ENCODE results near the gene CYRIA.

CYRIA gene

GRCh38 chr2:16653083-16653375 lies 12.6 kb downstream of the CYRIA start:
- no peak for DNase-seq (ENCODE audit: low read depth)
- H3K4me3 ChIP-seq (ENCODE audit: low read depth, low read length), result no peak overlapping the region
- TF ChIP-seq CTCF (IDR thresholded peaks at IDR 0.05; ENCODE audit: control insufficient read depth, extremely low read depth, insufficient read depth), result no peak

- no peak for DNase-seq (ENCODE audit: low read depth)
- no peak overlapping the region for H3K4me3 ChIP-seq (ENCODE audit: low read depth, low read length)
- no peak for TF ChIP-seq CTCF (IDR thresholded peaks at IDR 0.05; ENCODE audit: control insufficient read depth, extremely low read depth, insufficient read depth)
Observed at GRCh38 chr2:16652296-16653082, 13.1 kb downstream of the CYRIA start.

GRCh38 chr2:16650287-16651249 lies 15.1 kb downstream of the CYRIA start:
- no peak overlapping the region for H3K4me3 ChIP-seq (ENCODE audit: low read depth, low read length)
- DNase-seq (ENCODE audit: low read depth), result no peak
- TF ChIP-seq CTCF (IDR thresholded peaks at IDR 0.05; ENCODE audit: control insufficient read depth, extremely low read depth, insufficient read depth), result no peak

GRCh38 chr2:16649353-16650286 lies 16.0 kb downstream of the CYRIA start:
- DNase-seq (ENCODE audit: low read depth), result no peak
- TF ChIP-seq CTCF (IDR thresholded peaks at IDR 0.05; ENCODE audit: control insufficient read depth, extremely low read depth, insufficient read depth), result no peak
- no peak overlapping the region; the same call in 1 of the 2 replicates for H3K4me3 ChIP-seq (ENCODE audit: low read depth, low read length)

- no peak for DNase-seq (ENCODE audit: low read depth)
- no peak for TF ChIP-seq CTCF (IDR thresholded peaks at IDR 0.05; ENCODE audit: control insufficient read depth, extremely low read depth, insufficient read depth)
- no peak overlapping the region for H3K4me3 ChIP-seq (ENCODE audit: low read depth, low read length)
Observed at GRCh38 chr2:16647992-16648617, 17.5 kb downstream of the CYRIA start.

All from LNCaP clone FGC (cell line).